ENCODE measurements around the gene PRICKLE2.

PRICKLE2 gene

DNA sequence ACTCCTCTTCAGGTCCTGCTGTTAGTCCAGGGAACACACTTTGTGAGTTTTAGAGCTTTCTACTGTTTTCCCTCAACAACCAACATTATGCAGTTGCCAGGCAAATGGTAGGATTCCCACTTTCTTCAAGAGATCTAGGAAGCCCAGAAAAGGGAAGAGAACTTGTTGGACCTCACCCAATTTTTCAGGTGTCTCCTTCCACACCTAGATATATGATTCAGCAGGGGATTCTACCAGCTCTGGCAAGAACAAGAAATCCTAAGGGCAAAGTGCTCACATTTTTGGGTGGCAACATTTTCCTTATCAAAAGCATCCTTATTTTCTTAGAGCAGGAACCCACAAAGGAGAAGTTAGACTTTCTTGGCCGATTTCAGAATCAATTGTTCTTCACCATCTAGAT lies 57.4 kb downstream of the PRICKLE2 start:
- no peak overlapping the region for H3K4me3 ChIP-seq (ENCODE audit: low read depth, low read length)
- no peaks in the 10 kb centered on the region for H3K9me3 ChIP-seq (ENCODE audit: control insufficient read depth, insufficient read depth, low read depth, low read length)
- ChIA-PET CTCF (interaction anchor here (0.6 to 2.0 kb wide), 5 partner anchors 13 to 317 kb away, joined by 3 to 21 read pairs (median 4); no protein-coding TSS in a partner anchor), POLR2A (no interaction called here)
- no peaks in the 10 kb centered on the region for H3K36me3 ChIP-seq (ENCODE audit: control insufficient read depth in 2 of 2, insufficient read depth in 1 of 2, low read length in 2 of 2)
- peaks cover 9% of the 10 kb centered on the region; the same call in 1 of the 2 replicates for H3K4me1 ChIP-seq (ENCODE audit: control insufficient read depth, insufficient read depth, low read length)
- no peak overlapping the region for H3K27ac ChIP-seq (ENCODE audit: extremely low read depth, low read depth, low read length)
- TF ChIP-seq ZBTB1 (tag by site-specific recombination; IDR thresholded peaks at IDR 0.05) = no peak
- TF ChIP-seq, protein P1, sequence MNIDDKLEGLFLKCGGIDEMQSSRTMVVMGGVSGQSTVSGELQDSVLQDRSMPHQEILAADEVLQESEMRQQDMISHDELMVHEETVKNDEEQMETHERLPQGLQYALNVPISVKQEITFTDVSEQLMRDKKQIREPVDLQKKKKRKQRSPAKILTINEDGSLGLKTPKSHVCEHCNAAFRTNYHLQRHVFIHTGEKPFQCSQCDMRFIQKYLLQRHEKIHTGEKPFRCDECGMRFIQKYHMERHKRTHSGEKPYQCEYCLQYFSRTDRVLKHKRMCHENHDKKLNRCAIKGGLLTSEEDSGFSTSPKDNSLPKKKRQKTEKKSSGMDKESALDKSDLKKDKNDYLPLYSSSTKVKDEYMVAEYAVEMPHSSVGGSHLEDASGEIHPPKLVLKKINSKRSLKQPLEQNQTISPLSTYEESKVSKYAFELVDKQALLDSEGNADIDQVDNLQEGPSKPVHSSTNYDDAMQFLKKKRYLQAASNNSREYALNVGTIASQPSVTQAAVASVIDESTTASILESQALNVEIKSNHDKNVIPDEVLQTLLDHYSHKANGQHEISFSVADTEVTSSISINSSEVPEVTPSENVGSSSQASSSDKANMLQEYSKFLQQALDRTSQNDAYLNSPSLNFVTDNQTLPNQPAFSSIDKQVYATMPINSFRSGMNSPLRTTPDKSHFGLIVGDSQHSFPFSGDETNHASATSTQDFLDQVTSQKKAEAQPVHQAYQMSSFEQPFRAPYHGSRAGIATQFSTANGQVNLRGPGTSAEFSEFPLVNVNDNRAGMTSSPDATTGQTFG (tag by site-specific recombination; IDR thresholded peaks at IDR 0.05; ENCODE audit: borderline replicate concordance) = no peak
- no peak for TF ChIP-seq ZNF112 (tag by site-specific recombination; IDR thresholded peaks at IDR 0.05)
- TF ChIP-seq ZIC2 (tag by site-specific recombination; IDR thresholded peaks at IDR 0.05) = no peak
- no peak for TF ChIP-seq ZNF791 (tag by site-specific recombination; IDR thresholded peaks at IDR 0.05)
- no peak for TF ChIP-seq ZNF473 (tag by site-specific recombination; IDR thresholded peaks at IDR 0.05)
- TF ChIP-seq, protein P2, sequence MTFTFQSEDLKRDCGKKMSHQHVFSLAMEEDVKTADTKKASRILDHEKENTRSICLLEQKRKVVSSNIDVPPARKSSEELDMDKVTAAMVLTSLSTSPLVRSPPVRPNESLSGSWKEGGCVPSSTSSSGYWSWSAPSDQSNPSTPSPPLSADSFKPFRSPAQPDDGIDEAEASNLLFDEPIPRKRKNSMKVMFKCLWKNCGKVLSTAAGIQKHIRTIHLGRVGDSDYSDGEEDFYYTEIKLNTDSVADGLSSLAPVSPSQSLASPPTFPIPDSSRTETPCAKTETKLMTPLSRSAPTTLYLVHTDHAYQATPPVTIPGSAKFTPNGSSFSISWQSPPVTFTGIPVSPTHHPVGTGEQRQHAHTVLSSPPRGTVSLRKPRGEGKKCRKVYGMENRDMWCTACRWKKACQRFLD (tag by site-specific recombination; IDR thresholded peaks at IDR 0.05) = no peak
- TF ChIP-seq ZNF707 (tag by site-specific recombination; IDR thresholded peaks at IDR 0.05) = no peak
- no peak for TF ChIP-seq GFI1B (tag by site-specific recombination; IDR thresholded peaks at IDR 0.05)
- TF ChIP-seq ZBTB17 (tag by site-specific recombination; IDR thresholded peaks at IDR 0.05) = no peak
- TF ChIP-seq ZFP41 (tag by site-specific recombination; IDR thresholded peaks at IDR 0.05; ENCODE audit: borderline replicate concordance) = no peak
- TF ChIP-seq, protein P3, sequence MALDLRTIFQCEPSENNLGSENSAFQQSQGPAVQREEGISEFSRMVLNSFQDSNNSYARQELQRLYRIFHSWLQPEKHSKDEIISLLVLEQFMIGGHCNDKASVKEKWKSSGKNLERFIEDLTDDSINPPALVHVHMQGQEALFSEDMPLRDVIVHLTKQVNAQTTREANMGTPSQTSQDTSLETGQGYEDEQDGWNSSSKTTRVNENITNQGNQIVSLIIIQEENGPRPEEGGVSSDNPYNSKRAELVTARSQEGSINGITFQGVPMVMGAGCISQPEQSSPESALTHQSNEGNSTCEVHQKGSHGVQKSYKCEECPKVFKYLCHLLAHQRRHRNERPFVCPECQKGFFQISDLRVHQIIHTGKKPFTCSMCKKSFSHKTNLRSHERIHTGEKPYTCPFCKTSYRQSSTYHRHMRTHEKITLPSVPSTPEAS (tag by site-specific recombination; IDR thresholded peaks at IDR 0.05) = no peak
- TF ChIP-seq ZNF658 (tag by site-specific recombination; IDR thresholded peaks at IDR 0.05) = no peak
- no peak for TF ChIP-seq ZNF2 (tag by site-specific recombination; IDR thresholded peaks at IDR 0.05)
- TF ChIP-seq ZNF768 (tag by site-specific recombination; IDR thresholded peaks at IDR 0.05) = no peak
- no peak for TF ChIP-seq ZNF174 (tag by site-specific recombination; IDR thresholded peaks at IDR 0.05)
- TF ChIP-seq ZNF10 (tag by site-specific recombination; IDR thresholded peaks at IDR 0.05) = no peak

DNA sequence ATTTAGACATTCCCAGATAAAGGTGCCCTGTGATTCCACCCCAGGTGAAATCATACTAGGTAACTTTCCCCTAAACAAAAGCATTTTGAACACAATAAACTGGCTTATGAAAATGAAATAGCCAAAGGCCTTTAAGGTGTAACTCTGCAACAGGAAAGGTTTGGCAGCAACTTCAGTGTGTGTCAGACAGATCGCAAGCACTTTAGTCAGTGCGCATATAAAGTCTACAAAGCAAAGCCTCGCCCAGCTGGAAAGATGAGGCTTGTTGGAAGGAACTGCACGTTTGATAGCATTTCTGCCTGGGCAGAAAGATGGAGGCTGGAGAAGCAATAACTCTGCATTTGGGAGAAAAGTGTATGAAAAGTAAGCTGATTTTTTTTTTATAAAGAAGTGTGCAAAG lies 57.9 kb downstream of the PRICKLE2 start:
- H3K9me3 ChIP-seq (ENCODE audit: control insufficient read depth, insufficient read depth, low read depth, low read length) = no peaks in the 10 kb centered on the region
- ChIA-PET CTCF (interaction anchor here (0.6 to 2.0 kb wide), 8 partner anchors 11 to 319 kb away, joined by 3 to 21 read pairs (median 4); partner anchors contain the start of gene PSMD6), POLR2A (no interaction called here)
- TF ChIP-seq ZNF561 (tag by site-specific recombination; IDR thresholded peaks at IDR 0.05; ENCODE audit: borderline replicate concordance) = no peak
- TF ChIP-seq ZNF548 (tag by site-specific recombination; IDR thresholded peaks at IDR 0.05) = no peak
- TF ChIP-seq ZNF155 (tag by site-specific recombination; IDR thresholded peaks at IDR 0.05) = no peak
- no peak for TF ChIP-seq BCL11A (tag by site-specific recombination; IDR thresholded peaks at IDR 0.05; ENCODE audit: low read depth)
- TF ChIP-seq TRIM28 (IDR thresholded peaks at IDR 0.05; ENCODE audit: borderline replicate concordance, low read length) = no peak
- TF ChIP-seq, protein P4, sequence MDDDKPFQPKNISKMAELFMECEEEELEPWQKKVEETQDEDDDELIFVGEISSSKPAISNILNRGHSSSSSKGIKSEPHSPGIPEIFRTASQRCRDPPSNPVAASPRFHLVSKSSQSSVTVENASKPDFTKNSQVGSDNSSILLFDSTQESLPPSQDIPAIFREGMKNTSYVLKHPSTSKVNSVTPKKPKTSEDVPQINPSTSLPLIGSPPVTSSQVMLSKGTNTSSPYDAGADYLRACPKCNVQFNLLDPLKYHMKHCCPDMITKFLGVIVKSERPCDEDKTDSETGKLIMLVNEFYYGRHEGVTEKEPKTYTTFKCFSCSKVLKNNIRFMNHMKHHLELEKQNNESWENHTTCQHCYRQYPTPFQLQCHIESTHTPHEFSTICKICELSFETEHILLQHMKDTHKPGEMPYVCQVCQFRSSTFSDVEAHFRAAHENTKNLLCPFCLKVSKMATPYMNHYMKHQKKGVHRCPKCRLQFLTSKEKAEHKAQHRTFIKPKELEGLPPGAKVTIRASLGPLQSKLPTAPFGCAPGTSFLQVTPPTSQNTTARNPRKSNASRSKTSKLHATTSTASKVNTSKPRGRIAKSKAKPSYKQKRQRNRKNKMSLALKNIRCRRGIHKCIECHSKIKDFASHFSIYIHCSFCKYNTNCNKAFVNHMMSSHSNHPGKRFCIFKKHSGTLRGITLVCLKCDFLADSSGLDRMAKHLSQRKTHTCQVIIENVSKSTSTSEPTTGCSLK (tag by site-specific recombination; IDR thresholded peaks at IDR 0.05) = no peak
- TF ChIP-seq ZNF510 (tag by site-specific recombination; IDR thresholded peaks at IDR 0.05; ENCODE audit: insufficient replicate concordance) = no peak
- TF ChIP-seq, protein P5, sequence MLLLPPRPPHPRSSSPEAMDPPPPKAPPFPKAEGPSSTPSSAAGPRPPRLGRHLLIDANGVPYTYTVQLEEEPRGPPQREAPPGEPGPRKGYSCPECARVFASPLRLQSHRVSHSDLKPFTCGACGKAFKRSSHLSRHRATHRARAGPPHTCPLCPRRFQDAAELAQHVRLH (tag by site-specific recombination; IDR thresholded peaks at IDR 0.05) = no peak
- no peak for TF ChIP-seq ZNF658 (tag by site-specific recombination; IDR thresholded peaks at IDR 0.05)
- TF ChIP-seq ZNF132 (tag by site-specific recombination; IDR thresholded peaks at IDR 0.05; ENCODE audit: borderline replicate concordance) = no peak

More for the DNA sequence above, 57.9 kb downstream of the PRICKLE2 start:
- peaks cover 13% of the 10 kb centered on the region; the same call in 1 of the 2 replicates for H3K4me1 ChIP-seq (ENCODE audit: control insufficient read depth, insufficient read depth, low read length)
- H3K36me3 ChIP-seq (ENCODE audit: control insufficient read depth in 2 of 2, insufficient read depth in 1 of 2, low read length in 2 of 2) = no peaks in the 10 kb centered on the region
- no peak overlapping the region for H3K27ac ChIP-seq (ENCODE audit: extremely low read depth, low read depth, low read length)
- H3K4me3 ChIP-seq (ENCODE audit: low read depth, low read length) = no peak overlapping the region

Data from HEK293 (cell line).